Central memory CD8-positive, alpha-beta T cell (primary cell): ENCODE data around the gene TSPEAR.
A peak's percentile ranks its signal among the peaks of the same experiment; 100 is the strongest.
"Not testable (repeated sequence)": the region's sequence is repeated elsewhere in the genome, so short reads cannot be mapped to it uniquely, and the experiment has no call there.

Source experiments
- ATAC-seq: fragments of 150-1000 bp; cut with Tn5 transposase; replicated peaks from 2 replicates; pipeline ENCODE4 v1.10.0; 2022; ENCODE audit warnings: mild to moderate bottlenecking, moderate FRiP score, moderate number of reproducible peaks; ENCODE audit not compliant: poor library complexity, severe bottlenecking; ENCODE audit errors: extremely low read depth
- DNase-seq, 2 donors: peaks; one replicate each; pipeline ENCODE4 v3.0.0; 2021; ENCODE audit warnings: low spot score in 2 of 2
- H3K27ac Mint-ChIP-seq: one replicate; pipeline ENCODE4 v1.8.0; 2022; ENCODE audit warnings: low read depth, mild to moderate bottlenecking, moderate library complexity, mixed read lengths
- H3K27me3 Mint-ChIP-seq: one replicate; pipeline ENCODE4 v1.8.0; 2022; ENCODE audit warnings: mixed read lengths
- H3K36me3 Mint-ChIP-seq: one replicate; pipeline ENCODE4 v1.8.0; 2022; ENCODE audit warnings: mild to moderate bottlenecking, moderate library complexity, mixed read lengths; ENCODE audit not compliant: insufficient read depth
- H3K4me1 Mint-ChIP-seq: one replicate; pipeline ENCODE4 v1.8.0; 2022; ENCODE audit warnings: mixed read lengths
- H3K4me3 Mint-ChIP-seq: one replicate; pipeline ENCODE4 v1.8.0; 2022; ENCODE audit warnings: mild to moderate bottlenecking, moderate library complexity, mixed read lengths
- H3K9me3 Mint-ChIP-seq: one replicate; pipeline ENCODE4 v1.8.0; 2022; ENCODE audit warnings: mixed read lengths

Gene TSPEAR

GRCh38 chr21:44671911-44672310 is 39.5 kb downstream of the TSPEAR start:
- H3K4me1 Mint-ChIP-seq: peaks cover 10% of the 10 kb centered on the region
- H3K27ac Mint-ChIP-seq: no peak overlapping the region
- DNase-seq (no peak), ATAC-seq (no peak)
- H3K9me3 Mint-ChIP-seq: peaks cover 17% of the 10 kb centered on the region
- no peak overlapping the region for H3K4me3 Mint-ChIP-seq
- H3K36me3 Mint-ChIP-seq: peaks cover 1% of the 10 kb centered on the region
- peaks cover 10% of the 10 kb centered on the region for H3K27me3 Mint-ChIP-seq

GRCh38 chr21:44670642-44671432 is 40.5 kb downstream of the TSPEAR start:
- DNase-seq: no peak
- Mint-ChIP-seq H3K27me3 (peaks cover 10% of the 10 kb centered on the region), H3K4me3 (no peak overlapping the region), H3K4me1 (peaks cover 10% of the 10 kb centered on the region), H3K9me3 (peaks cover 17% of the 10 kb centered on the region), H3K36me3 (peaks cover 1% of the 10 kb centered on the region), H3K27ac (no peak overlapping the region)
- no peak for ATAC-seq

GRCh38 chr21:44667612-44668011 is 43.8 kb downstream of the TSPEAR start:
- Mint-ChIP-seq H3K27me3 (peaks cover 10% of the 10 kb centered on the region), H3K9me3 (peaks cover 6% of the 10 kb centered on the region), H3K4me3 (no peak overlapping the region), H3K27ac (no peak overlapping the region), H3K36me3 (peaks cover 1% of the 10 kb centered on the region), H3K4me1 (no peaks in the 10 kb centered on the region)
- DNase-seq (no peak), ATAC-seq (no peak)

GRCh38 chr21:44666401-44667320 is 44.7 kb downstream of the TSPEAR start, which contains the start of gene KRTAP12-2:
Gene KRTAP12-2 (minus strand): TSS chr21:44666927. CDS start chr21:44666886, 41 bp downstream.
- Mint-ChIP-seq H3K4me1 (no peaks in the 10 kb centered on the region), H3K27me3 (peaks cover 10% of the 10 kb centered on the region), H3K36me3 (peaks cover 1% of the 10 kb centered on the region), H3K4me3 (no peak within 1 kb of the TSS), H3K27ac (no peak within 1 kb of the TSS), H3K9me3 (peaks cover 11% of the 10 kb centered on the region)
- DNase-seq: no peak
- ATAC-seq: no peak

- H3K4me3 Mint-ChIP-seq: no peak overlapping the region
- peaks cover 11% of the 10 kb centered on the region for H3K9me3 Mint-ChIP-seq
- peaks cover 5% of the 10 kb centered on the region for H3K4me1 Mint-ChIP-seq
- H3K27ac Mint-ChIP-seq: no peak overlapping the region
- H3K27me3 Mint-ChIP-seq: peaks cover 10% of the 10 kb centered on the region
- H3K36me3 Mint-ChIP-seq: peaks cover 1% of the 10 kb centered on the region
- ATAC-seq (no peak), DNase-seq (no peak)
These were observed 46.7 kb downstream of the TSPEAR start for GRCh38 chr21:44664691-44665090.

GRCh38 chr21:44661567-44661966 is 49.8 kb downstream of the TSPEAR start:
- not testable (repeated sequence) for H3K27me3 Mint-ChIP-seq, DNase-seq, H3K4me3 Mint-ChIP-seq, H3K27ac Mint-ChIP-seq, ATAC-seq
- H3K4me1 Mint-ChIP-seq: peaks cover 36% of the 10 kb centered on the region
- H3K9me3 Mint-ChIP-seq: peaks cover 14% of the 10 kb centered on the region
- H3K36me3 Mint-ChIP-seq: peaks cover 12% of the 10 kb centered on the region

GRCh38 chr21:44658913-44659595 is 52.3 kb downstream of the TSPEAR start:
- peak in 1 of 2 donors; percentile 22 for DNase-seq
- Mint-ChIP-seq H3K4me1 (peaks cover 53% of the 10 kb centered on the region), H3K4me3 (peak overlapping the region; percentile 73)

GRCh38 chr21:44658541-44658910 is 52.8 kb downstream of the TSPEAR start:
- peaks cover 19% of the 10 kb centered on the region for H3K9me3 Mint-ChIP-seq
- peaks cover 18% of the 10 kb centered on the region for H3K36me3 Mint-ChIP-seq
- H3K27me3 Mint-ChIP-seq: no peaks in the 10 kb centered on the region
- ATAC-seq (no peak), DNase-seq (no peak)
- H3K4me1 Mint-ChIP-seq: peaks cover 58% of the 10 kb centered on the region
- peak overlapping the region; percentile 96 for H3K27ac Mint-ChIP-seq
- H3K4me3 Mint-ChIP-seq: peak overlapping the region; percentile 73

More at GRCh38 chr21:44658913-44659595, 52.3 kb downstream of the TSPEAR start:
- Mint-ChIP-seq H3K36me3 (peaks cover 18% of the 10 kb centered on the region), H3K27ac (peak overlapping the region; percentile 96), H3K9me3 (peaks cover 19% of the 10 kb centered on the region), H3K27me3 (no peaks in the 10 kb centered on the region)
- ATAC-seq: no peak

GRCh38 chr21:44657635-44658540 is 53.5 kb downstream of the TSPEAR start, which contains the start of gene KRTAP12-3:
Gene KRTAP12-3 (plus strand): TSS chr21:44657932. CDS start chr21:44657980, 48 bp downstream.
- peak; percentile 63 to 76 for DNase-seq
- peak within 1 kb of the TSS; percentile 96 for H3K27ac Mint-ChIP-seq
- peaks cover 19% of the 10 kb centered on the region for H3K9me3 Mint-ChIP-seq
- ATAC-seq: peak; percentile 74
- H3K4me1 Mint-ChIP-seq: peaks cover 61% of the 10 kb centered on the region
- no peaks in the 10 kb centered on the region for H3K27me3 Mint-ChIP-seq
- H3K36me3 Mint-ChIP-seq: peaks cover 18% of the 10 kb centered on the region
- peak within 1 kb of the TSS; percentile 73 for H3K4me3 Mint-ChIP-seq

- Mint-ChIP-seq H3K4me1 (peaks cover 61% of the 10 kb centered on the region), H3K4me3 (peak overlapping the region; percentile 73)
- no peak for DNase-seq
These were observed 54.5 kb downstream of the TSPEAR start for GRCh38 chr21:44656868-44657267.

GRCh38 chr21:44654576-44655175 is 56.7 kb downstream of the TSPEAR start, which contains the start of gene KRTAP12-4:
Gene KRTAP12-4 (minus strand): TSS chr21:44654659. CDS start chr21:44654614, 45 bp downstream.
- DNase-seq: no peak
- H3K27ac Mint-ChIP-seq: peak within 1 kb of the TSS; percentile 95
- peaks cover 66% of the 10 kb centered on the region for H3K4me1 Mint-ChIP-seq
- H3K9me3 Mint-ChIP-seq: peaks cover 13% of the 10 kb centered on the region
- H3K4me3 Mint-ChIP-seq: peak within 1 kb of the TSS; percentile 71
- no peak for ATAC-seq
- peaks cover 18% of the 10 kb centered on the region for H3K36me3 Mint-ChIP-seq
- no peaks in the 10 kb centered on the region for H3K27me3 Mint-ChIP-seq

More at GRCh38 chr21:44656868-44657267, 54.5 kb downstream of the TSPEAR start:
- H3K27me3 Mint-ChIP-seq: no peaks in the 10 kb centered on the region
- peaks cover 13% of the 10 kb centered on the region for H3K9me3 Mint-ChIP-seq
- peaks cover 18% of the 10 kb centered on the region for H3K36me3 Mint-ChIP-seq
- H3K27ac Mint-ChIP-seq: peak overlapping the region; percentile 96
- ATAC-seq: no peak
